ENCODE measurements around the gene TMEM106B.
"Not testable (repeated sequence)": the region's sequence is repeated elsewhere in the genome, so short reads cannot be mapped to it uniquely, and the experiment has no call there.

The TMEM106B gene

GRCh38 chr7:12211054-12211710, at the start of gene TMEM106B:
TSS of gene TMEM106B (plus strand) at chr7:12211294. CDS start at chr7:12214811, 3,517 bp downstream.
- DNase-seq, result peak; percentile 97

- no peak for DNase-seq
Measured at GRCh38 chr7:12162415-12163113, 48.5 kb upstream of the TMEM106B start.

- not testable (repeated sequence) for DNase-seq
Measured at GRCh38 chr7:12168065-12168464, 43.0 kb upstream of the TMEM106B start.

GRCh38 chr7:12169981-12170820, 40.9 kb upstream of the TMEM106B start:
- not testable (repeated sequence) for DNase-seq

- no peak for DNase-seq
Measured at GRCh38 chr7:12173671-12174070, 37.4 kb upstream of the TMEM106B start.

GRCh38 chr7:12174931-12175330, 36.2 kb upstream of the TMEM106B start:
- DNase-seq, result no peak

GRCh38 chr7:12178317-12178716, 32.8 kb upstream of the TMEM106B start:
- DNase-seq, result no peak

GRCh38 chr7:12194426-12194825, 16.7 kb upstream of the TMEM106B start:
- no peak for DNase-seq

- DNase-seq, result no peak
Measured at GRCh38 chr7:12196386-12196785, 14.7 kb upstream of the TMEM106B start.

- DNase-seq, result no peak
Measured at GRCh38 chr7:12199363-12199762, 11.7 kb upstream of the TMEM106B start.

- no peak for DNase-seq
Measured at GRCh38 chr7:12207046-12207445, 4.0 kb upstream of the TMEM106B start.

GRCh38 chr7:12209221-12209620, 1.9 kb upstream of the TMEM106B start:
- no peak for DNase-seq

- peak; percentile 38 for DNase-seq
Measured at GRCh38 chr7:12210179-12211053, 678 bp upstream of the TMEM106B start.

- peak; percentile 1 for DNase-seq
Measured at GRCh38 chr7:12211711-12212485, 804 bp downstream of the TMEM106B start.

GRCh38 chr7:12217311-12217710, 6.2 kb downstream of the TMEM106B start:
- DNase-seq, result no peak

- DNase-seq, result no peak
Measured at GRCh38 chr7:12220389-12221046, 9.4 kb downstream of the TMEM106B start.

GRCh38 chr7:12221414-12221813, 10.3 kb downstream of the TMEM106B start:
- DNase-seq, result no peak

- DNase-seq, result no peak
Measured at GRCh38 chr7:12222889-12223579, 11.9 kb downstream of the TMEM106B start.

GRCh38 chr7:12225017-12225416, 13.9 kb downstream of the TMEM106B start:
- not testable (repeated sequence) for DNase-seq

- DNase-seq, result no peak
Measured at GRCh38 chr7:12226756-12227155, 15.7 kb downstream of the TMEM106B start.

- no peak for DNase-seq
Measured at GRCh38 chr7:12228024-12228423, 16.9 kb downstream of the TMEM106B start.

Data from inflammatory macrophage treated with lipopolysaccharide for 4 hours (primary cell).